Activated B cell treated with CpG ODN at 0.5 μM for 24 hours (primary cell): ENCODE measurements around the gene ARNT2. TPM values are rescaled to one million over a fixed set of nuclear protein-coding genes. Genes with fewer than 3 reads are reported as not detected.
A peak's percentile ranks its signal among the peaks of the same experiment; 100 is the strongest.

ENCODE experiments used
- ATAC-seq: fragments of 200-7000 bp; cut with Tn5 transposase; one replicate; pipeline ENCODE4 v1.10.0; 2021; ENCODE audit warnings: low read depth, mild to moderate bottlenecking, moderate library complexity
- CTCF ChIA-PET: fragments of 350-600 bp; sonication (Branson Sonifier 250); formaldehyde crosslinking; loops from one replicate; lab custom pipeline; 2021; ENCODE audit warnings: antibody characterized with exemption; lab: Charles Lee
- POLR2A ChIA-PET: fragments of 350-600 bp; sonication (Branson Sonifier 250); formaldehyde crosslinking; loops from one replicate; lab custom pipeline; 2021; ENCODE audit warnings: antibody characterized with exemption; lab: Charles Lee
- DNase-seq: peaks from one replicate; pipeline ENCODE4 v3.0.0; 2022
- H3K27ac Mint-ChIP-seq: one replicate; pipeline ENCODE4 v1.8.0; 2020; ENCODE audit warnings: mixed read lengths
- H3K27me3 Mint-ChIP-seq: one replicate; pipeline ENCODE4 v1.8.0; 2021; ENCODE audit warnings: mixed read lengths
- H3K36me3 Mint-ChIP-seq: one replicate; pipeline ENCODE4 v1.8.0; 2021; ENCODE audit warnings: low read depth, mixed read lengths
- H3K4me1 Mint-ChIP-seq: one replicate; pipeline ENCODE4 v1.8.0; 2021; ENCODE audit warnings: mixed read lengths
- H3K4me3 Mint-ChIP-seq: one replicate; pipeline ENCODE4 v1.8.0; 2020; ENCODE audit warnings: mild to moderate bottlenecking, mixed read lengths
- H3K9me3 Mint-ChIP-seq: one replicate; pipeline ENCODE4 v1.8.0; 2020; ENCODE audit warnings: mixed read lengths
- CTCF ChIP-seq: fragments of 200-600 bp; IDR thresholded peaks from one replicate; pipeline ENCODE4 v1.8.0; 2022; ENCODE audit warnings: antibody characterized with exemption, mild to moderate bottlenecking
- intact Hi-C: fragments of 100-400 bp; cut with micrococcal nuclease; formaldehyde crosslinking; loops from one replicate; pipeline ENCODE4 v1.15.1; 2024
- total RNA-seq: library from RNA; stranded (reverse); gene quantifications from 2 replicates; pipeline ENCODE4 v1.2.3, GENCODE V29; 2022

ARNT2 gene
- total RNA-seq, 1 donor from 2014 or later: not detected

GRCh38 chr15:80399508-80399907, 4.7 kb upstream of the ARNT2 start:
- intact Hi-C loops: no loop called here
- no peak for ATAC-seq
- TF ChIP-seq CTCF: no peak
- no peak for DNase-seq
- CTCF ChIA-PET: no interaction called here
- no peak overlapping the region for H3K4me3 Mint-ChIP-seq
- H3K36me3 Mint-ChIP-seq: no peaks in the 10 kb centered on the region
- H3K27me3 Mint-ChIP-seq: peaks cover 43% of the 10 kb centered on the region
- POLR2A ChIA-PET: no interaction called here
- H3K9me3 Mint-ChIP-seq: no peaks in the 10 kb centered on the region
- no peaks in the 10 kb centered on the region for H3K4me1 Mint-ChIP-seq
- no peak overlapping the region for H3K27ac Mint-ChIP-seq

- peaks cover 7% of the 10 kb centered on the region for H3K4me1 Mint-ChIP-seq
- H3K36me3 Mint-ChIP-seq: no peaks in the 10 kb centered on the region
- no peak for DNase-seq
- CTCF ChIA-PET: no interaction called here
- H3K27me3 Mint-ChIP-seq: peaks cover 58% of the 10 kb centered on the region
- intact Hi-C loops: no loop called here
- H3K27ac Mint-ChIP-seq: no peak overlapping the region
- no peak for ATAC-seq
- H3K9me3 Mint-ChIP-seq: no peaks in the 10 kb centered on the region
- no peak for TF ChIP-seq CTCF
- POLR2A ChIA-PET: no interaction called here
- H3K4me3 Mint-ChIP-seq: no peak overlapping the region
Measured at GRCh38 chr15:80401456-80401855, 2.7 kb upstream of the ARNT2 start.

- intact Hi-C loops: no loop called here
- H3K4me3 Mint-ChIP-seq: no peak overlapping the region
- ATAC-seq (no peak), DNase-seq (no peak)
- no peak overlapping the region for H3K27ac Mint-ChIP-seq
- H3K9me3 Mint-ChIP-seq: no peaks in the 10 kb centered on the region
- peaks cover 62% of the 10 kb centered on the region for H3K27me3 Mint-ChIP-seq
- ChIA-PET CTCF (no interaction called here), POLR2A (no interaction called here)
- H3K4me1 Mint-ChIP-seq: peaks cover 7% of the 10 kb centered on the region
- no peak for TF ChIP-seq CTCF
- no peaks in the 10 kb centered on the region for H3K36me3 Mint-ChIP-seq
Measured at GRCh38 chr15:80402339-80402738, 1.8 kb upstream of the ARNT2 start.

- Mint-ChIP-seq H3K4me3 (no peak overlapping the region), H3K4me1 (peaks cover 7% of the 10 kb centered on the region), H3K9me3 (no peaks in the 10 kb centered on the region), H3K27ac (no peak overlapping the region), H3K27me3 (peaks cover 63% of the 10 kb centered on the region), H3K36me3 (no peaks in the 10 kb centered on the region)
- ATAC-seq: no peak
- TF ChIP-seq CTCF: no peak
- POLR2A ChIA-PET: no interaction called here
- no peak for DNase-seq
- intact Hi-C loops: no loop called here
- CTCF ChIA-PET: no interaction called here
Measured at GRCh38 chr15:80403712-80404056, 498 bp upstream of the ARNT2 start.

GRCh38 chr15:80404761-80405553, 775 bp downstream of the ARNT2 start:
- DNase-seq (no peak), ATAC-seq (no peak)
- CTCF ChIA-PET: no interaction called here

More at GRCh38 chr15:80404761-80405553, 775 bp downstream of the ARNT2 start:
- Mint-ChIP-seq H3K27ac (no peak overlapping the region), H3K4me3 (peak overlapping the region; percentile 11), H3K27me3 (peaks cover 66% of the 10 kb centered on the region), H3K9me3 (no peaks in the 10 kb centered on the region), H3K36me3 (no peaks in the 10 kb centered on the region), H3K4me1 (peaks cover 7% of the 10 kb centered on the region)
- no peak for TF ChIP-seq CTCF
- intact Hi-C loops: no loop called here
- POLR2A ChIA-PET: interaction anchor here (0.7 kb wide), 1 partner anchor 52 kb away, joined by 10 read pairs; no protein-coding TSS in a partner anchor
